HuH-7.5 (cell line): ENCODE results near the gene DLGAP1.
"Not testable (repeated sequence)": the region's sequence is repeated elsewhere in the genome, so short reads cannot be mapped to it uniquely, and the experiment has no call there.

Source experiments
- DNase-seq: peaks from one replicate; pipeline ENCODE4 v3.0.0; 2011; ENCODE audit warnings: low spot score

The DLGAP1 gene

GRCh38 chr18:4077204-4077603 lies 377.9 kb downstream of the DLGAP1 start:
- no peak for DNase-seq

DNA sequence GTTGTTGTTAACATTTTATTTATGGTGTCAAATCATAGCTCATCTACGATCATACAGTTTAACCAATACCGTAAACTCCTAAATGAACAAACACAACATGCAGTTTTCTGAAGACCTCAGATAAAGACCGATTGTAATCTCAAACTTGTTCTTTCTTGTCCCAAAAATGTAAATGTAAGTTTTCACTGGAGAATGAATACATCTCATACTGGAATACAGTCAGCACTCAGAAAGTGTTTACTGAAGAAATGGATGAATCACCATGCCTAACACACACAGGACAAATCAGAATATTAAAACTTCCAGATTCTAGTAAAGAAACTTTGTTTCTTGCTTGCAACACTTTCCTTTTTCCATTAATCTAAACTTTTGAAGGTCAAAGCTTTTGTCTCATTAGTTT lies 380.5 kb downstream of the DLGAP1 start:
- DNase-seq: no peak

DNA sequence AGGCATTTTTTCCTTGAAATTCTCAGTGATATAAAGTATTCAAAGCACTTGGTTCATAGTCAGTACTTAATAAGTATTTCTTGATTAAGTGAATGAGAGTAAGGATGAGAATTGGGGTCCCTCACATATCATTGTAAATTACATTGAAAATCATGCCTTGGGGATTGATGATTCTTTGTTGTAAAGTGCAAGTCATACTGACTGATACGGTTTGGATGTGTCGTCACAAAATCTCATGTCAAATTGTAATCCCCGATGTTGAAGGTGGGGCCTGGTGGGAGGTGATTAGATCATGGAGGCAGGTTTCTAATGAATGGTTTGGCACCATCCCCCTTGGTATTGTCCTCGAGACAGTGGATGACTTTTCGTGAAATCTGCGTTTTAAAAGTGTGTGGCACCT lies 385.9 kb downstream of the DLGAP1 start:
- DNase-seq: no peak

- peak; percentile 29 for DNase-seq
Observed at GRCh38 chr18:4068552-4069158, 386.5 kb downstream of the DLGAP1 start.

- no peak for DNase-seq
Observed at GRCh38 chr18:4063545-4063944, 391.6 kb downstream of the DLGAP1 start.

DNA sequence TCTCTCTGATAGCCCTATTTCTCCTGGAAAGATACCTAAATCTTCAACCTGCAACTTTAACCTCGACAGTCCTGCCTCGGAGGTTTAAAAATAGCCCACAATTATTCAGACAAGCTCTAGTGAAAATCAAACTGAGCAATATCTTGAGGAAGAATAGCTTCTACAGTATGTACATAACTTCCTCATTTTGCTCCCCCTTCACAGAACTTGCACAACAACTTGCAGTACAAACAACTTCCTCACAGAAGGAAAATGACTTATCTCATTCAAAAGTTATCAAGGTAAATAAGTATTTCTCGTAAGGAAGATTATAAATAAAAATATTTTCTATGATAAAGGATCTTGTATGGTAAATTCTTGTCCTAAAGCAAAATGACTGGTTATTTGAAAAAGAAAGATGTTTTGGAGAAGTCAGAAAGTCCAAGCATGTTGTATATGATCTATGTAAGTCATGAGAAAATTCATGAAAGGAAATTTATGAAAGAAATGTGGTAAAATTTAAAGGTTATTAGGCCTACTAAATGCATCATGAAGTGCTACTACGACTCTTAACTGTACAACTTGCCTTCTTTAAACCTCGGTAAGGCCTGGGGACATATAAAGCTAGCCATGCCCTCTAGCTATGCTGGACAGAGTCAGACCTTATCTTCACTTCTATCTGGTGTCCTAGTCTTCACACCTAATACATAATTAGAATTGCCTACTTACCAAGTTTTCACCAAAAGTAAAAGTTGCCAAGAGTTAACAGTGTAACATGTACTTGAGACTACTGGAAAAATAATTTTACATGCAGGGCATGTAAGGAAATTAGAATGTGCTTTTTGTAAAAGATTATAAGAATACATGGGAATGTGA lies 394.5 kb downstream of the DLGAP1 start:
- no peak for DNase-seq

GRCh38 chr18:4058179-4058578 lies 396.9 kb downstream of the DLGAP1 start:
- DNase-seq: no peak

DNA sequence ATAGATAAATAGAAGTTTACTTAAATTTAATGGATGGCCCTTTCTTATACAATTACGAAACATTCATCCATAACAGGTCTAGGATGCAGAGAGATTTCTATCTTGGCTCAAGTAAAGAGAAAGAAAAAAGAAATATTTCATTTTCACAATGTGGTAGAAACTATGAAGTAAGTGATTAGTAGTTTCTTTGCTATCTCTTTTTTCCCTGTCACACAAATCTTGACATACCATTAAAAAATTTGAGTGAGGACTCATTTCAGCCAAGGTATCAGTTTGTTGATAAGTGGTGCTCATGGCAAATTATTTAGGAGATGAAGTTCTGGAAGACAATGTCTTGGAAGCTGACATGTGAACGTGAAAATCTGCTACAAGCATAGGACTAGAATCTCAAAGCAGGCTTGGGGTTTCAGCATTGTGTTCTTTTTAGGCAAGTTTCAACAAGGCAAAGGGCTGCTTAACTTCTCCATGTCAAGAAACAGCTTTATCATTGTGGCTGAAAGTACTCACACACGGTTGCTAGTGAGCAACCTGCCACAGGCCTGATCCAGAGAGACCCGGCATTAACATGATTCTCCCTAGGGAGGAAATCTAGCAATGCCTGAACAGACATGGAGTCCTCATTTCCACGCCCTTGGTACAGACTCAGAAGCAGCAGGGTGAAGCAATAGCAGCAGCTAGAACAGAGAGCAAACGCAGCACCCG lies 414.6 kb downstream of the DLGAP1 start:
- DNase-seq: no peak

- DNase-seq: no peak
Observed at GRCh38 chr18:4035521-4035920, 419.6 kb downstream of the DLGAP1 start.

GRCh38 chr18:4034815-4035214 lies 420.3 kb downstream of the DLGAP1 start:
- DNase-seq: not testable (repeated sequence)

DNA sequence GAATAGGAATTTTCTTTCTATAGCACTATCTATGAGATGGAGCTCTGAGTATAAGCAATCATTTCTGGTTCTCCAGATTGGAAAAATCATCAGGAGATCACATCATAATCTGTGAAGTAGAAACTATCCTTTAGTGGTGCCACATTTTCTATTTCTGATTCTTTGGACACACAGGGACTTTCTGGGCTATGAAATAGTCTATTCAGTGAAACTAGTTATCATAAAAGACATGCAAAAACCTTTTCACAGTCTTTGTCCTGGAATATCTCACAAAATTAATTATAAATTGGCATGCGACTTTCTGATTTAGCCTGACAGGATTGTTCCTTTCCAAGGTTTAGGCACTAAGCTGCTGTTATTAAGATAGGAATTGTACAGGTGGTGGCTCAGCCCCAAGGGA lies 428.6 kb downstream of the DLGAP1 start:
- no peak for DNase-seq

DNA sequence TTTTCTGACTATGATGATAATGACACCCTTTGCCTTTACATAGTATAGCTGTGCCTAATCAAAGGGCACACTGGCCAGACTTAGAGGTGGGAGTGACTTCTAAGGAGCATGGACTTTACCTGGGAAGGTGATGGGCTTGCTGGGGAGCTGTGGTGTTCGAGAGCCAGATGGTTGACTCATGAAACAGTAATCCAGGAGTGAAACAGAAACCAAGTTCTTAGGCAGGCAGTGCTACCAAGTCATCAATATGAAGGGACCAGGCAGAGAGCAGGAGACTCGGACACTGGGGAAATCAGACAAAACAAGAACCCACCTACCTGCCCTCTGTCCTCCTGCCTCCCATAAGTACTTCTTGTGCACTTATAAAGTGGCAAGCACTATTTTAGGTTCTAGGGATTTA lies 430.4 kb downstream of the DLGAP1 start:
- DNase-seq: no peak

DNA sequence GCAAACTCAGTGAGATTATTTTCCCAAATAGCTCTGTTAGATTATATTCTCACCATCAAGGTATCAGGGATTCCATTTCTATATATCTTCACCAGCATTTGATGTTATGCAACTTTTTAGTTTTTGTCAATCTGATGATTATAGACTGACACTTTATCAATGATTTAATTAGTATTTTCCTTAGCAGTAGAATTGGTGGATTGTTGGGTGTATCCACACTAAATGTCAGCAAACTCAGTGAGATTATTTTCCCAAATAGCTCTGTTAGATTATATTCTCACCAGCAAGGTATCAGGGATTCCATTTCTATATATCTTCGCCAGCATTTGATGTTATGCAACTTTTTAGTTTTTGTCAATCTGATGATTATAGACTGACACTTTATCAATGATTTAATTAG lies 432.4 kb downstream of the DLGAP1 start:
- not testable (repeated sequence) for DNase-seq

DNA sequence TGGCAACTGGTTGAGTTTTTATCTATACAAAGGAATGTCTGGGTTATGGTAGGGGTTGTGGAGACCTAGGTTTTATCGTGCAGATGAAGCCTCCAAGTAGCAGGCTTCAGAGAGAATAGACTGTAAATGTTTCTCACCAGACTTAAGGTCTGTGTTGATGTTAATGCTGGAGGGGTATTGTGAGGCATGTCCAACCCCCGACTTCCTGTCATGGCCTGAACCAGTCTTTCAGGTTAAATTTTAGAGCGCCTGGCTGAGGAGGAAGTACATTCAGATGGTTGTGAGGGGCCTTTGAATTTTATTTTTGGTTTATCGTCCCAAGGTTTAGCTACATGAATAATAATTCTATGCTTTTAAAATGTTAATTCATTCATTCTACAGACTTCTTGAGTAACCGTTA lies 435.1 kb downstream of the DLGAP1 start:
- no peak for DNase-seq

DNA sequence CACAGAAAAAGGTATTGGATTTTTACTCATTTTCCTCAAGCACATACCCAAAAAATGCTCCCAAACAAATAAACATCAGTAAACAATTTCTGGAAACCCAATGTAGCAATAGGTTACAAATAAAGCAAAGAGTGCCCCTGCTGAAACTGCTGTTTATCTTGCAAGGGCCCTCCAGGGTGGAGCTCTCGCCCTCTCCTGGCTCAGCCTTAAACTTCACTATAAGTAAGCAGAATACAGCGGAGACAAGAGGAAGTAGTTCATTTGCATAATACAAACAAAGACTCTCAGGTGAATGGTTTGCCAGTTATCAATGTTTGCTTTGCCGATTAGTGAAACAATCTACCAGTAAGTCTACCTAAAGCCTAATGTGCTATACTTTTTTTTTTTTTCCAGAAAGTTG lies 437.6 kb downstream of the DLGAP1 start:
- no peak for DNase-seq

GRCh38 chr18:4016391-4017049 lies 438.6 kb downstream of the DLGAP1 start:
- DNase-seq: no peak

- DNase-seq: no peak
Observed at GRCh38 chr18:4007846-4008245, 447.3 kb downstream of the DLGAP1 start.

DNA sequence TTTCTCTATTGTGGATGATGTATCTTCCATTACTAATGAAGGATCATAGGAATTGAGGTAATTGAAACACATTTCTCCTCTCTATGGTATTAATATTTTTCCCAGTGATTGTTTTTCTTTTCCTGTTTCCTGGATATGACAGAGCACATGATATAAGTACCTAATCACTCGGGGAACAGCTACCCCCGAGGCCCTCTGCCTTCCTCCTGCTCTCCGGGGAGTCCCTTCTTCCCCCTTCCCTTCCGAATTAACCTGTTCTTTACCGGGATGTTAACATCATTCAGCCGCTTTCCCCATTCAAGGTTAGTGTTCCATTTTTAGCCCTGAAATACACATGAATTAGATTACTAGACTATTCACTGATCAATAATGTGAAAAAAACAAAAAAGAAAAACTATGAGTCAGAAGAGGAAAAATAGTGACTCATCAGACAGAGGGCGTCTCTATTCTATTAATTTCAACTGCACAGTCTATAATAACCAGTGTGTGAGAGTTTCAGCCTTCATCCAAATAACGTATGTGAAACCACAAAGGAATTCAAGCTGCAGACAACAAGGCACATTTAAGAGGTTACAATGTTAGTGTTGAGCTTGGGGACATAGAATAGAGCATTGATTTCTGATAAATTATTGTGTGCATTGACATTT lies 450.8 kb downstream of the DLGAP1 start:
- DNase-seq: no peak

DNA sequence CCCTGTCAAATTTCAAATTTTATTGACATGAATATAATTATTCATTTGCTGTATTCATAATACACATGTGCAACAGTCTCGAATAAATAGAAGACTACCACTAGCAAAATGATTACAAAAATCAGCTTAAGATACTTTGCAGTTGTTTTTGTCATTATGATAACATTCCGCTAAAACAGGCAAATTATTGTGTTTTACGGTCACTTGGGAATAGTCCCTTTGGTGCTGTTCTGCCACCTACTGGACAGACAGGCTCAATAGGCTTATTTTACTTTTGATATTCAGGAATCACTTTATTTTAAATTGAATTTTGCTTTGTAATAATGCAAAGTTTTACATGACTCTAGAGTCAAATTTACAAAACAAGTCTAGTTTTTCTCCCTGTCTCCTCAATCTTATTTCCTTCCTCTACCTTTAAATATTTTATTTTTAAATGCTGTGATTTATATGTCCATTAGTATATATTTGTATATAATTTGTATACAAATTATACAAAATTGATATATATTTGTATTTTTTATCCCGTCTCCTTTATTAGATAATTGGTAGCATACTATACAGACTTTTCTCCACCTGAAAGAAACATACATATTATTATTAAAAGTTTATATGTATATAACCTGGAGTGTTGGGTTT lies 456.3 kb downstream of the DLGAP1 start:
- no peak for DNase-seq

- DNase-seq: no peak
Observed at GRCh38 chr18:3995476-3996102, 459.5 kb downstream of the DLGAP1 start.
